Measurements from ENCODE around the gene SIRT2. TPM values are rescaled to one million over a fixed set of nuclear protein-coding genes. Genes with fewer than 3 reads are reported as not detected.

SIRT2 gene
- total and polyA plus RNA-seq, 2 of the 8 experiments (the other 6 are each of a cell fraction or from before 2014, with no cell fraction given) = 6.5 to 10.0 TPM

DNA sequence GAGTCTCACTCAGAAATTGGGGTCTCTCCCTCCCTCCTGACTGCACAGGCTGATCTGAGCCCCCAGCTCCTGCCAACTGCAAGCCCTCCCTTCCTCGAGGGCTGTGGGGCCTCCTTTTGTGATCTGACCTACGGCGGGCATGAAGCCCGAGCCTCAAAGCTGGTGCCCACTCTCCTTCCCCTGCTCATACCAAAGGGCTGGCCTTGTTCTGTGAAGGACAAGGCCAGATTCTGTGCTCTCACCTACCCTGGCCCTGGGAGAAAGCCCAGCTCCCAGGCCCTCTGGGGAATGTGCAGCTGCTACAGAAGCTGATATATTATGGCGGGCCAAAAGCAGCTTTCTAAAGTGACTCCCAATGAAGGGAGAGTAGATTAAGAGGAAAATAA lies 58.8 kb downstream of the SIRT2 start:
- H3K27me3 ChIP-seq (replicated peaks in 1 of 4; ENCODE audit: control insufficient read depth in 3 of 4, extremely low read depth in 1 of 4, insufficient read depth in 3 of 4, low read length in 3 of 4) = no peaks in the 10 kb centered on the region; a peak in 1 of 7 replicates
- no peak overlapping the region for H2BK12ac ChIP-seq (ENCODE audit: low read depth, low read length)
- no peak overlapping the region for H2BK20ac ChIP-seq (ENCODE audit: low read length)
- H3K23me2 ChIP-seq (ENCODE audit: low read depth, low read length) = no peaks in the 10 kb centered on the region
- no peaks in the 10 kb centered on the region for H3K9me3 ChIP-seq (ENCODE audit: insufficient read depth in 2 of 2, low read depth in 1 of 2, low read length in 1 of 2)
- H4K8ac ChIP-seq (ENCODE audit: extremely low read depth, insufficient read depth, low read length) = no peak overlapping the region
- H4K5ac ChIP-seq (ENCODE audit: insufficient read length, low read depth, low read length) = no peak overlapping the region
- no peak overlapping the region for H3K9ac ChIP-seq (replicated peaks in 1 of 4; ENCODE audit: extremely low read depth in 1 of 4, low read depth in 3 of 4, low read length in 3 of 4)
- H3K4me2 ChIP-seq (ENCODE audit: insufficient read depth in 1 of 2, low read depth in 2 of 2, low read length in 2 of 2) = no peak overlapping the region
- FAIRE-seq (no peak), DNase-seq (ENCODE audit: low read depth in 1 of 2, low spot score in 2 of 2) (no peak)
- no peak overlapping the region for H2BK5ac ChIP-seq (ENCODE audit: low read depth, low read length)
- H4K20me1 ChIP-seq (replicated peaks in 1 of 2; ENCODE audit: control insufficient read depth in 1 of 2, insufficient read depth in 2 of 2, low read length in 2 of 2) = peaks cover 36 to 51% of the 10 kb centered on the region in 2 experiments
- no peak overlapping the region for H2AFZ ChIP-seq (ENCODE audit: low read length)
- H3K4me1 ChIP-seq (replicated peaks in 1 of 4; ENCODE audit: control insufficient read depth in 3 of 4, insufficient read depth in 4 of 4, low read length in 3 of 4) = no peaks in the 10 kb centered on the region
- CTCF ChIA-PET (ENCODE audit: partially characterized antibody) = interaction anchor here (0.7 kb wide), 1 partner anchor 38 kb away, joined by 3 read pairs; no protein-coding TSS in a partner anchor
- H2AK5ac ChIP-seq (ENCODE audit: low read depth, low read length) = no peak overlapping the region
- H3K79me1 ChIP-seq (ENCODE audit: low read depth, low read length) = peaks cover 9% of the 10 kb centered on the region; the same call in 1 of the 2 replicates
- H3K79me2 ChIP-seq (ENCODE audit: control insufficient read depth in 1 of 2, insufficient read depth in 2 of 2, low read length in 2 of 2) = peaks cover 0 to 43% of the 10 kb centered on the region in 2 experiments; a peak in 2 of 4 replicates
- H3K14ac ChIP-seq (ENCODE audit: insufficient read length) = no peak overlapping the region
- no peak overlapping the region for H2BK120ac ChIP-seq (replicated peaks; ENCODE audit: low read depth, low read length)
- H3K4ac ChIP-seq (replicated peaks; ENCODE audit: insufficient read length, low read depth, low read length) = no peak overlapping the region
- no peak overlapping the region for H2BK15ac ChIP-seq (ENCODE audit: low read length)
- no peak overlapping the region for H3K27ac ChIP-seq (ENCODE audit: low read depth, low read length)
- 91% methylated on average over 5 of the region's 5 CpGs; no CpG with 5 or more reads in 1 of the 2 experiments for WGBS, 2 experiments (ENCODE audit: extremely low coverage in 1 of 2, insufficient coverage in 1 of 2, insufficient read length in 1 of 2, insufficient replicate concordance in 2 of 2, low coverage in 1 of 2, low lambda C conversion rate in 2 of 2, missing lambda C conversion rate in 1 of 2)
- no peak overlapping the region for H4K91ac ChIP-seq (replicated peaks; ENCODE audit: insufficient read length, low read length)
- H3K4me3 ChIP-seq (ENCODE audit: extremely low read depth in 1 of 4, insufficient read depth in 2 of 4, low read depth in 3 of 4, low read length in 4 of 4) = no peak overlapping the region
- TF ChIP-seq CHD1 (IDR thresholded peaks at IDR 0.05; ENCODE audit: low read depth, low read length) (no peak), KDM5A (IDR thresholded peaks at IDR 0.05; ENCODE audit: low read length) (no peak), NANOG (IDR thresholded peaks at IDR 0.05; ENCODE audit: insufficient read depth, low read depth, low read length, poor library complexity, severe bottlenecking) (no peak), SP2 (IDR thresholded peaks at IDR 0.05; ENCODE audit: low read length) (no peak), CHD2 (IDR thresholded peaks at IDR 0.05; ENCODE audit: low read length) (no peak)
- TF ChIP-seq, protein P1, sequence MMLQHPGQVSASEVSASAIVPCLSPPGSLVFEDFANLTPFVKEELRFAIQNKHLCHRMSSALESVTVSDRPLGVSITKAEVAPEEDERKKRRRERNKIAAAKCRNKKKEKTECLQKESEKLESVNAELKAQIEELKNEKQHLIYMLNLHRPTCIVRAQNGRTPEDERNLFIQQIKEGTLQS (IDR thresholded peaks at IDR 0.05; ENCODE audit: insufficient read depth, low read depth, low read length) = no peak
- peaks cover 82 to 99% (median 95%) of the 10 kb centered on the region in 4 experiments for H3K36me3 ChIP-seq (ENCODE audit: control insufficient read depth in 2 of 4, insufficient read depth in 4 of 4, low read length in 3 of 4)
- H3K23ac ChIP-seq (ENCODE audit: insufficient read length) = no peak overlapping the region
- no peak overlapping the region for H3K56ac ChIP-seq (replicated peaks; ENCODE audit: insufficient read length, low read depth, low read length)
- no peak overlapping the region for H3K18ac ChIP-seq (ENCODE audit: extremely low read depth, low read length)
- POLR2A ChIA-PET (ENCODE audit: partially characterized antibody) = interaction anchor here (0.8 to 14.2 kb wide), 16 partner anchors 5 to 103 kb away, joined by 3 to 376 read pairs (median 4); partner anchors contain the start of genes ECH1, HNRNPL and LGALS4

Data from H1 (cell line).